HepG2 (cell line): ENCODE measurements around the gene TLR9. TPM values are rescaled to one million over a fixed set of nuclear protein-coding genes. Genes with fewer than 3 reads are reported as not detected.

ENCODE experiments used
- DNMT3B ChIP-seq: conservative IDR thresholded peaks from 2 replicates; pipeline ENCODE4 v1.6.1; 2016; ENCODE audit warnings: missing biosample characterization, control low read depth
- FOXA1 ChIP-seq, 2 experiments: fragments of 450-650 bp in 1 of 2; sonication (generic) in 1 of 2; formaldehyde crosslinking in 1 of 2; IDR thresholded peaks; 2 replicates each; pipeline versions ENCODE4 v1.4.0 to v1.6.1; 2016 to 2020; ENCODE audit warnings: missing genetic modification reagents in 1 of 2
- KDM5A ChIP-seq: fragments of 200-600 bp; sonication (generic); IDR thresholded peaks from 2 replicates; pipeline ENCODE4 v1.7.0; 2018; ENCODE audit warnings: antibody characterized with exemption, mild to moderate bottlenecking, low read length, borderline replicate concordance
- MTA1 ChIP-seq: sonication (generic); formaldehyde crosslinking; IDR thresholded peaks from 2 replicates; pipeline ENCODE4 v1.4.0; 2020; ENCODE audit warnings: missing genetic modification reagents, mild to moderate bottlenecking, borderline replicate concordance
- PHF8 ChIP-seq: sonication (generic); formaldehyde crosslinking; IDR thresholded peaks from 2 replicates; pipeline ENCODE4 v1.5.0; 2020; ENCODE audit warnings: missing genetic modification reagents
- SALL2 ChIP-seq: sonication (generic); formaldehyde crosslinking; IDR thresholded peaks from 2 replicates; pipeline ENCODE4 v1.8.1; 2023; ENCODE audit warnings: mild to moderate bottlenecking, missing genetic modification reagents, inconsistent platforms
- TARDBP ChIP-seq: sonication (generic); formaldehyde crosslinking; IDR thresholded peaks from 2 replicates; pipeline ENCODE4 v1.8.0; 2022; ENCODE audit warnings: mild to moderate bottlenecking, missing genetic modification reagents
- THAP11 ChIP-seq: IDR thresholded peaks from 2 replicates; pipeline ENCODE4 v1.6.1; 2016; ENCODE audit warnings: missing biosample characterization, missing genetic modification reagents
- THAP8 ChIP-seq: sonication (generic); formaldehyde crosslinking; IDR thresholded peaks from 2 replicates; pipeline ENCODE4 v1.5.1; 2020; ENCODE audit warnings: missing genetic modification reagents, mild to moderate bottlenecking, borderline replicate concordance
- ZFP36L1 ChIP-seq: sonication (generic); formaldehyde crosslinking; IDR thresholded peaks from 2 replicates; pipeline ENCODE4 v1.8.0; 2022; ENCODE audit warnings: mild to moderate bottlenecking, missing genetic modification reagents, moderate library complexity
- ZNF18 ChIP-seq: sonication (generic); formaldehyde crosslinking; IDR thresholded peaks from 2 replicates; pipeline ENCODE4 v1.8.0; 2022; ENCODE audit warnings: mild to moderate bottlenecking, missing genetic modification reagents; ENCODE audit not compliant: insufficient replicate concordance
- ZNF20 ChIP-seq: sonication (generic); formaldehyde crosslinking; IDR thresholded peaks from 2 replicates; pipeline ENCODE4 v1.4.0; 2020; ENCODE audit warnings: mild to moderate bottlenecking, moderate library complexity, missing genetic modification reagents
- ZNF264 ChIP-seq: sonication (generic); formaldehyde crosslinking; IDR thresholded peaks from 2 replicates; pipeline ENCODE4 v1.4.0; 2020; ENCODE audit warnings: missing genetic modification reagents
- ZNF317 ChIP-seq: sonication (generic); formaldehyde crosslinking; IDR thresholded peaks from 2 replicates; pipeline ENCODE4 v1.5.0; 2020; ENCODE audit warnings: mild to moderate bottlenecking, missing genetic modification reagents
- ZNF331 ChIP-seq: sonication (generic); formaldehyde crosslinking; IDR thresholded peaks from 2 replicates; pipeline ENCODE4 v1.4.0; 2020; ENCODE audit warnings: missing genetic modification reagents
- ZNF350 ChIP-seq: sonication (generic); formaldehyde crosslinking; IDR thresholded peaks from 2 replicates; pipeline ENCODE4 v1.4.0; 2020; ENCODE audit warnings: mild to moderate bottlenecking, low read depth, missing genetic modification reagents, borderline replicate concordance
- ZNF367 ChIP-seq: sonication (generic); formaldehyde crosslinking; IDR thresholded peaks from 2 replicates; pipeline ENCODE4 v1.4.0; 2020; ENCODE audit warnings: missing genetic modification reagents, borderline replicate concordance
- ZNF407 ChIP-seq: sonication (generic); formaldehyde crosslinking; IDR thresholded peaks from one replicate; pipeline ENCODE4 v1.5.1; 2020; ENCODE audit warnings: mild to moderate bottlenecking, missing genetic modification reagents; ENCODE audit errors: not compliant biosample characterization
- polyA plus RNA-seq, 8 experiments: library from polyadenylated mRNA; depleted of rRNA in 3 of 8; stranded (reverse) in 7 of 8; unstranded in 1 of 8; fragments of >200 nt; fragmentation: Illumina TruSeq in 4 of 8; extraction: Trizol in 4 of 8; gene quantifications; 2 replicates each; pipeline versions ENCODE4 v1.2.1 to v1.2.3, GENCODE V29; 2011 to 2016; ENCODE audit warnings: low read depth in 4 of 8, missing spikeins in 1 of 8, mixed read lengths in 1 of 8; ENCODE audit not compliant: insufficient read depth in 1 of 8
- total RNA-seq, 5 experiments: library from RNA; depleted of rRNA; stranded (reverse); fragments of >200 nt; fragmentation: Illumina TruSeq; extraction: Trizol; gene quantifications; 2 replicates each; pipeline ENCODE4 v1.2.3, GENCODE V29; 2016; ENCODE audit warnings: low read depth in 1 of 5

TLR9 gene
- total and polyA plus RNA-seq, 2 of the 13 experiments (the other 11 are each of a cell fraction or from before 2014, with no cell fraction given), result not detected

- peak; percentile 81 for TF ChIP-seq TARDBP (CRISPR knock-in tag)
- TF ChIP-seq ZFP36L1 (CRISPR knock-in tag), result no peak
- TF ChIP-seq ZNF407 (CRISPR knock-in tag), result no peak
- TF ChIP-seq PHF8 (CRISPR knock-in tag), result peak; percentile 89
- TF ChIP-seq FOXA1 (IDR thresholded peaks at IDR 0.05), result no peak
- no peak for TF ChIP-seq FOXA1 (CRISPR knock-in tag; IDR thresholded peaks at IDR 0.05)
- 0 out of 2 replicates have a peak, but pooled peaks have one; percentile 48 for TF ChIP-seq DNMT3B
- TF ChIP-seq ZNF264 (CRISPR knock-in tag), result no peak
- TF ChIP-seq ZNF20 (CRISPR knock-in tag), result 0 out of 2 replicates have a peak, but pooled peaks have one; percentile 53
- TF ChIP-seq ZNF331 (CRISPR knock-in tag), result no peak
- peak; percentile 73 for TF ChIP-seq THAP11 (CRISPR knock-in tag)
- TF ChIP-seq ZNF18 (CRISPR knock-in tag), result peak; percentile 72
- TF ChIP-seq MTA1 (CRISPR knock-in tag), result peak; percentile 81; the same call in 1 of the 2 replicates
- peak; percentile 65; the same call in 1 of the 2 replicates for TF ChIP-seq THAP8 (CRISPR knock-in tag)
- no peak for TF ChIP-seq ZNF367 (CRISPR knock-in tag)
- peak; percentile 87 for TF ChIP-seq SALL2 (CRISPR knock-in tag)
- TF ChIP-seq KDM5A, result peak; percentile 59; the same call in 1 of the 2 replicates
- no peak; the same call in 1 of the 2 replicates for TF ChIP-seq ZNF350 (CRISPR knock-in tag)
- 0 out of 2 replicates have a peak, but pooled peaks have one; percentile 44 for TF ChIP-seq ZNF317 (CRISPR knock-in tag)
Observed at GRCh38 chr3:52197842-52198625, 27.4 kb downstream of the TLR9 start, which contains the start of gene ALAS1 (continued).
